Stimulated activated effector memory CD8-positive, alpha-beta T cell treated with anti-CD3 and anti-CD28 coated beads, Interleukin-12 subunit alpha, Interleukin-12 subunit beta, amount 100 ng/mL, for 72 hours (primary cell): ENCODE results near the gene FAAH.

ENCODE experiments used
- ATAC-seq: fragments of 150-1000 bp; cut with Tn5 transposase; 2 replicates; pipeline ENCODE4 v1.10.0; 2021
- DNase-seq, 2 donors: peaks; one replicate each; pipeline ENCODE4 v3.0.0; 2021 to 2022; ENCODE audit warnings: low spot score in 2 of 2
- H3K27ac Mint-ChIP-seq: one replicate; pipeline ENCODE4 v1.8.0; 2022; ENCODE audit warnings: mild to moderate bottlenecking, mixed read lengths
- H3K36me3 Mint-ChIP-seq: one replicate; pipeline ENCODE4 v1.8.0; 2022; ENCODE audit warnings: mild to moderate bottlenecking, mixed read lengths
- H3K4me1 Mint-ChIP-seq: one replicate; pipeline ENCODE4 v1.8.0; 2022; ENCODE audit warnings: mixed read lengths
- H3K4me3 Mint-ChIP-seq: one replicate; pipeline ENCODE4 v1.8.0; 2022; ENCODE audit warnings: mild to moderate bottlenecking, mixed read lengths
- H3K9me3 Mint-ChIP-seq: one replicate; pipeline ENCODE4 v1.8.0; 2022; ENCODE audit warnings: mixed read lengths

FAAH gene

DNA sequence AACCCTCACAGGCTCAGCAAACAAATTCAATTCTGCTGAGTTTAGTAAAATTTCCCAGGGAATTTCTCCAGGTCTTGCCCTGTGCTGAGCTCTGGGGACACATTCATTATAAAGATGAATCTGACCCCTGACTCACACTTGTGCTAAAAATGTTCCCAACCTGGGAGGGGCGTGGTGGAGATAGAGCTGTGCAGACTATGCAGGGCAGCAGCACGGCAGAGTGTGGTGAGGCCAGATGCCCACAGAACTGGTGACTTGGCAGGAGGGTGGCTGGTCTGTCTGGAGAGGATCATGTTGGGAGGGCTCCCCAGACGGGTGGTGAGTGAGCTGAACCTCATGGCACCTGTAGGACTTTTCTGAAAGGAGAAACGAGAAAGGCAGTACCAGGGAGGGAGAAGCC, 31.6 kb downstream of the FAAH start:
- Mint-ChIP-seq H3K27ac (peak overlapping the region; percentile 74), H3K4me1 (peaks cover 53% of the 10 kb centered on the region), H3K36me3 (peaks cover 20% of the 10 kb centered on the region), H3K4me3 (peak overlapping the region; percentile 67), H3K9me3 (no peaks in the 10 kb centered on the region)
- DNase-seq = no peak
- ATAC-seq = peak; percentile 58

DNA sequence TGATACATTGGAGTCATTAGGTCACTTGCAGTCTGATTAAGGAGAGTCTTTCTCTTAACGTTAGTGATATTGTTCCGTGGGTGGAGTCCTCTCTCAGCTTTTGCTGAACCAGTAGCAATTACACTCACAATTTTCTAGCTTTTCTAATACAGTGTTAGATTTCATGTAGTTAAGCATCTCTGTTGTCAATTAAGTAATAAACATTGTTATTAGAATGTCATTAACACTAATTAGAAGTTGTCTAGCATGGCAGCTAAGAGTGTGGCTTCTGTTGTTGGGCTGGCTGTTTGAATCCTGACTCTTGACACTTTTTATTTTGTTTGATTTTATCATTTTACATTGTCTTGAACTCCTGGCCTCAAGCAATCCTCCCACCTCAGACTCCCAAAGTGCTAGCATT, 33.4 kb downstream of the FAAH start:
- no peaks in the 10 kb centered on the region for H3K9me3 Mint-ChIP-seq
- no peak for DNase-seq
- H3K27ac Mint-ChIP-seq = no peak overlapping the region
- no peak overlapping the region for H3K4me3 Mint-ChIP-seq
- peaks cover 25% of the 10 kb centered on the region for H3K36me3 Mint-ChIP-seq
- peaks cover 39% of the 10 kb centered on the region for H3K4me1 Mint-ChIP-seq
- no peak for ATAC-seq

GRCh38 chr1:46429436-46429835, 35.3 kb downstream of the FAAH start:
- Mint-ChIP-seq H3K27ac (no peak overlapping the region), H3K4me3 (no peak overlapping the region), H3K4me1 (peaks cover 27% of the 10 kb centered on the region), H3K36me3 (peaks cover 25% of the 10 kb centered on the region), H3K9me3 (no peaks in the 10 kb centered on the region)
- no peak for ATAC-seq
- DNase-seq = no peak

DNA sequence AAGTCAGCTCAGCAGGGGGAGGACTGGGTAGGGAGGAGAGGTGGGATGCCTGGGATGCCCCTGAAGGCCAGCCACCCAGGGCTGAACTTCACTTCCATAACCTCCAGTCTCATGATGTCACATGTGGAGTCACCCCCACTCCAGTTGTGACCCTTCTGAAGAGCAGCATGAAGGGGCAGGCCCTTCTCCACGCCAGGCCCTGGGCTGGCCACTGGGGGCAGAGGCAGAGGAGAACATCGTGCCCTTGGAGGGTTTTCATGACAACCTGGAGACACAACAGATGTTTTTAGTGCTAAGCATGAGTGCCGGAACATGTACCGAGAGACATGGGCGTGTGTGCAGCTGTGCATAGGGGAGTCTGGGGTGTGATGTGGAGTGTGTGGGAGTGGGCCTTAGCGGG, 37.6 kb downstream of the FAAH start:
- no peaks in the 10 kb centered on the region for H3K9me3 Mint-ChIP-seq
- H3K4me1 Mint-ChIP-seq = peaks cover 11% of the 10 kb centered on the region
- H3K4me3 Mint-ChIP-seq = no peak overlapping the region
- DNase-seq (no peak), ATAC-seq (peak; percentile 6)
- H3K36me3 Mint-ChIP-seq = peaks cover 15% of the 10 kb centered on the region
- H3K27ac Mint-ChIP-seq = peak overlapping the region; percentile 8

GRCh38 chr1:46432781-46433327, 38.7 kb downstream of the FAAH start:
- H3K4me3 Mint-ChIP-seq = no peak overlapping the region
- H3K9me3 Mint-ChIP-seq = no peaks in the 10 kb centered on the region
- peaks cover 11% of the 10 kb centered on the region for H3K4me1 Mint-ChIP-seq
- no peak overlapping the region for H3K27ac Mint-ChIP-seq
- H3K36me3 Mint-ChIP-seq = peaks cover 6% of the 10 kb centered on the region
- DNase-seq (no peak), ATAC-seq (no peak)

DNA sequence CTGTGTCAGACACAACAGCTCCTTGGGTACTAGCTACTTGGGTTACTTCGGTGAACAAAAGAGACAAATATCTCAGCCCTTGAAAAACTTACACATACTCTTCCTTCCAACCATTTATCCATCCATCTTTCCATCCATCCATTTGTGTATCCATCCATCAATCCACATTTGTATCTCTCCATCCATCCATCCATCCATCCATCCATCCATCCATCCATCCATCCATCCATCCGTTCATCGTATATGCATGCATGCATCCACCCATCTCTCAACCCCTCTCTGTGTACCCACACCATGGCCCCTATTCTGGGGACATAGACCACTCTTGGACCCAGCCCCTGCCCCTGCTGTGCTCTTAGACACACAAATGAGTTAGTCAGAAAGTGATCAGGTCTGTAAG, 40.2 kb downstream of the FAAH start:
- Mint-ChIP-seq H3K4me3 (no peak overlapping the region), H3K4me1 (peaks cover 6% of the 10 kb centered on the region), H3K9me3 (no peaks in the 10 kb centered on the region), H3K36me3 (peaks cover 6% of the 10 kb centered on the region), H3K27ac (no peak overlapping the region)
- ATAC-seq (no peak), DNase-seq (no peak)

DNA sequence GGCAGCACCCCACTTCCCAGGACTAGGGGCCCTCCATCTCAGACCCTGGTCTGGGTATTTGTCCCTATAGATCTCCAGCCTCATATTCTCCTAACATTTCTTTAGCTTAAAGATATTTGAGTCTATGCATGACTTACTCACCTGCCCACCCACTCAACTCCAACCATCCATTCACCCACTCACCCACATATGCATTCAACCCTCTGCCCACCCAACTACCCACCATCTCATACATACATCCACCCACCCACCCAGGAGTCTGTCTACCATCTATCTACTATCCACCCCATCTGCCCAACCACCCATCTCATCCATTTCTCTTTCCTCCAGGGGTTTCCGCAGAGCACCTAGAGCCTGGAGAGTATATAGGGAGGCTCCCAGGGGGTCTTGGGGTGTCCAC, 42.7 kb downstream of the FAAH start:
- no peak for ATAC-seq
- Mint-ChIP-seq H3K27ac (no peak overlapping the region), H3K4me1 (no peaks in the 10 kb centered on the region), H3K4me3 (no peak overlapping the region), H3K9me3 (no peaks in the 10 kb centered on the region), H3K36me3 (peaks cover 2% of the 10 kb centered on the region)
- DNase-seq = no peak

GRCh38 chr1:46437723-46438122, 43.6 kb downstream of the FAAH start:
- Mint-ChIP-seq H3K36me3 (peaks cover 5% of the 10 kb centered on the region), H3K27ac (peak overlapping the region; percentile 79), H3K9me3 (no peaks in the 10 kb centered on the region), H3K4me3 (no peak overlapping the region), H3K4me1 (peaks cover 8% of the 10 kb centered on the region)
- no peak for ATAC-seq
- DNase-seq = no peak

DNA sequence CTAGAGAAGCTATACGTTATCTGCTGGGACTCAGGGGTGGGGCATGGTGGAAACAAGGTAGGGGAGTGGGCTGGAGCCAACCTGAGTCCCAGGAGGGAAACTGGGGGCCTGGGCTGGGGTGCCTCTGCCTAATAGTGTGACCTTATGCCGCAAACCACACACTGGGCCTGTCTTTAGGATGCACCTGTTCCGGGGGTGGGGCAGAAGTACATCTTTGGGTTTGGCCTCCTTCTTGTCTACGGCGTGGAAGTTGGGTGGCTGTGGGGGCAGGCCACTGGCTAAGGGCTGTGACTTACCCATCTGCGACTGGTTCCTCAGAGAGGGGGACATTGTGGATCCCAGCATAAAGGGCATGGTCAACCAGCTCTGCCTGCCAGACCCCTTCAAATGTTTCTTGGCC, 44.2 kb downstream of the FAAH start:
- DNase-seq (no peak), ATAC-seq (no peak)
- Mint-ChIP-seq H3K4me3 (no peak overlapping the region), H3K9me3 (no peaks in the 10 kb centered on the region), H3K36me3 (peaks cover 5% of the 10 kb centered on the region), H3K27ac (peak overlapping the region; percentile 79), H3K4me1 (peaks cover 14% of the 10 kb centered on the region)

- H3K4me3 Mint-ChIP-seq = no peak overlapping the region
- no peaks in the 10 kb centered on the region for H3K9me3 Mint-ChIP-seq
- ATAC-seq (no peak), DNase-seq (no peak)
- peaks cover 5% of the 10 kb centered on the region for H3K36me3 Mint-ChIP-seq
- H3K27ac Mint-ChIP-seq = peak overlapping the region; percentile 54
- H3K4me1 Mint-ChIP-seq = peaks cover 20% of the 10 kb centered on the region
These were observed 46.4 kb downstream of the FAAH start for GRCh38 chr1:46440478-46440877.

- Mint-ChIP-seq H3K27ac (peak overlapping the region; percentile 82), H3K9me3 (no peaks in the 10 kb centered on the region), H3K4me1 (peaks cover 32% of the 10 kb centered on the region), H3K4me3 (peak overlapping the region; percentile 79), H3K36me3 (peaks cover 5% of the 10 kb centered on the region)
- peak; percentile 82 for ATAC-seq
- DNase-seq = peak; percentile 69 to 92
These were observed 48.4 kb downstream of the FAAH start for GRCh38 chr1:46442317-46443161.

DNA sequence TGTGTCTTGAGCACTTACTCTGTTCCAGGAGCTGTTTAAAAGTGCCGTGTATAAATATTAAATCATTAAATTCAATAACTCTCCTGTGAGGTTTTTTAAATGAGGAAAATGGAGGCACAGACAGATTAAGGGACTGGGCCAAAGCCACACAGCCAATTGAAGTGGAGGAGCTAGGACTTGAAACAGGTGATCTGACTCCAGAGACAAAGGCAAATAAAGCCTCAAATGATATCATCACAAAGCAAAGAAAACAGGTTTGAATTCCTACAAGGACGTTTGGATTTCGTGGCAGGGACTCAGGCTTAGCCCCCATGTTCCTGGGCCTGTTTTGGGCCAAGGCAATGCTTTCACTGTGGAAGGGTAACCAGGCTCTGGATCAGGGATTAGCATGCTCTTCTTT, 50.3 kb downstream of the FAAH start:
- Mint-ChIP-seq H3K4me3 (no peak overlapping the region), H3K4me1 (peaks cover 47% of the 10 kb centered on the region), H3K9me3 (no peaks in the 10 kb centered on the region), H3K36me3 (peaks cover 5% of the 10 kb centered on the region), H3K27ac (peak overlapping the region; percentile 51)
- ATAC-seq (no peak), DNase-seq (no peak)

DNA sequence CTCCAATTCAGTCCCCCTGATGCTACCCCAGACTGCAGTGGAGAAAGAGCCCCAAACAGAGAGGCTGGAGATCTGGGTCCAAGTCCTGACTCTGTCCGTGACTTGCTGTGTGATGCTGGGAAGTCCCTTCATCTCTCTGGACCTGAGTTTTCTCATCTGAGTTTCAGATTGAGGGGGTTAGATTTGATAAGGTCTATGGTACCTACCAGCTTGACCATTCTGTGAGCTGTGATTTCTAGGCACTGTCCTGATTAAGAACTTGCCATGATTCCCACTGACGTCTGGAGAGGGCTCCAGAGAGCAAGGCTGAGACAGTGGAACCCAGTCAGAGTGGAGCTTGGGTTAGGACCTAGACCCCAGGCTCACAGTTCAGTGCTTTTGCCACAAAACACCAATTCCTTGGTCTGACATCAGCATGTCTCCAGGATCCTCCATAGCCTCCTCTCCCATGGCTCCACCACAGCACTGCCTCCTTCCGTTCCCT, 51.7 kb downstream of the FAAH start:
- H3K27ac Mint-ChIP-seq = no peak overlapping the region
- DNase-seq = no peak
- H3K9me3 Mint-ChIP-seq = no peaks in the 10 kb centered on the region
- ATAC-seq = no peak
- H3K36me3 Mint-ChIP-seq = peaks cover 5% of the 10 kb centered on the region
- no peak overlapping the region for H3K4me3 Mint-ChIP-seq
- peaks cover 49% of the 10 kb centered on the region for H3K4me1 Mint-ChIP-seq

DNA sequence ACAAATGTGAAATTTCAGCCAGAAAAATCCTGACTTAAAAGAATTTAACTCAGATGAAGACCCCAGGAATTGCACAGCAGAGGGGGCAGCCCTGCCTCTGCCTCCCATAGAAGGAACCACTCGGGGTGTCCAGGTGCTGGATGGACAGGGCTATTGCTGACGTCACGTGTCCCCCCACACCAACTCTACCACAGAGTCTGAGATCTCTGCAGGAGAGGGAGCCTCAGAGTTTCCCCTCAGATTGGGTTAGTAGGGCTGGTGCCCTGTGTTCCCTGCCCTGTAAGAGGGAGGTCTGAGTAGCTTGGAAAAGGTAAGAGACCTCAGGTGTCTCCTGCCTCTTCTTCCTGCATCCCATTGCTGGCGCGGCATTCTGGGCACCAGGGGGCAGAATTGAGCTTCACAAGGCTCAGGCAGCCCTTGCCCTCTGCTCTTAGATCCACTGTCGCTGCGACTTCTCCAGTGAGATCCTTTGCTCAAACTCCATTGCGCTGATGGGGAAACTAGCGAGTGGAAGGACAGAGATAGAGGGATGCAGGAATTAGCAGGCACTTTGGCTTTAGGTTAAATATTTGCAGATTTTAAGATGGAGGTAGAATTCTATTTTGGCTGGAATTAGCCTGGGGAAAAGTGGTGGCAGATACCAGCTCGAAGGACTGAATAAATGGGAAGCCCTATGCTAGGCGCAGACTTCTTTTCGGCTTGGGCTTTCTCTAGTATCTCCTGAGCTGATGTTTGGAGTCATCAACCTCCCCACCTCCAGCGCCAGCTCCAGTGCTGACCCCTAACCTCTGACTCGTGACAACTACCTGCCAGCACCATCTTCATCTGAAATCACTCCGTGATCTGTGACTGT, 52.8 kb downstream of the FAAH start:
- peak; percentile 54 for ATAC-seq
- H3K36me3 Mint-ChIP-seq = peaks cover 5% of the 10 kb centered on the region
- peaks cover 49% of the 10 kb centered on the region for H3K4me1 Mint-ChIP-seq
- H3K9me3 Mint-ChIP-seq = no peaks in the 10 kb centered on the region
- no peak overlapping the region for H3K27ac Mint-ChIP-seq
- no peak overlapping the region for H3K4me3 Mint-ChIP-seq
- DNase-seq = peak; percentile 70 to 89

DNA sequence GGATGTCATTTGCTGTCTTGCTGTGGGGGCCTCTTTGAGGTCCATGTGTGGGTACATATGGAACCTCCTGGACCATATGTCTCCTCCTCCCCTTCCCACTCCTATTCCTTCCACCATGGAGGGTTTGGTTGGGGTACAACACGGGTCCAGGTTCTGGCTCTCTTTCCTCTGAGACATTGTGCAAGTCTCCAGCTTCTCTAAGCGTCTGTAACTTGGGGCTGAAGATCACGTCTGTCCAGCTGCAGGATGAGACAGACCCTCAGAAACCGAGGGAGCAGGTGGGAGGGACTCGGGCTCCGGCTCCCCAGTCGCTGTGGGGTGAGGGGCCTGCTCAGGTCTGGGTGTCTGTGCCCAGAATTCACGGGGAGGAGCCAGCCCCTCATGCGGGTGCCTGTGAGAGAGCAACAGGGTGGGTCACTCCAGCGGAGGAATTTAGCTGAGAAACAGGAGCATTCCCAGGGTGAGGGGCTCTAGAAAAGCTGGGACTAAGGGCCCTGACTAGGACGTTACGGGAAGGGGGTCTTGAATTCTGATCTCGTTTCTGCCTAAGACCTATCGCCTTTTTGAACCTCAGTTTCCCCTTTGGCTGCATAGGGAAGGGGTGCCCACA, 53.5 kb downstream of the FAAH start:
- no peak overlapping the region for H3K27ac Mint-ChIP-seq
- H3K4me3 Mint-ChIP-seq = no peak overlapping the region
- no peaks in the 10 kb centered on the region for H3K9me3 Mint-ChIP-seq
- DNase-seq (no peak), ATAC-seq (no peak)
- H3K36me3 Mint-ChIP-seq = peaks cover under 1% of the 10 kb centered on the region
- peaks cover 43% of the 10 kb centered on the region for H3K4me1 Mint-ChIP-seq
